Vagina (tissue), 2 donors: ENCODE measurements around the gene MMP24.

Experiments
- POLR2A ChIP-seq, 2 donors: fragments of 450-650 bp; IDR thresholded peaks; one replicate each; pipeline ENCODE4 v1.6.1; 2017; ENCODE audit warnings: antibody characterized with exemption in 2 of 2, mild to moderate bottlenecking in 2 of 2, moderate library complexity in 2 of 2
- POLR2AphosphoS5 ChIP-seq, 2 donors: sonication (generic); formaldehyde crosslinking; IDR thresholded peaks; one replicate each; pipeline ENCODE4 v1.9.0; 2017; ENCODE audit warnings: antibody characterized with exemption in 2 of 2, mild to moderate bottlenecking in 2 of 2, low read depth in 1 of 2; ENCODE audit not compliant: insufficient read depth in 1 of 2
- TF ChIP-seq, protein P1 (sequence below), 3 experiments: fragments of 450-650 bp in 2 of 3; fragments of 200-600 bp in 1 of 3; sonication (generic) in 1 of 3; IDR thresholded peaks; one replicate each; pipeline ENCODE4 v1.5.1; 2017 to 2019; ENCODE audit warnings: antibody characterized with exemption in 3 of 3, mild to moderate bottlenecking in 2 of 3, moderate library complexity in 2 of 3

DNA sequence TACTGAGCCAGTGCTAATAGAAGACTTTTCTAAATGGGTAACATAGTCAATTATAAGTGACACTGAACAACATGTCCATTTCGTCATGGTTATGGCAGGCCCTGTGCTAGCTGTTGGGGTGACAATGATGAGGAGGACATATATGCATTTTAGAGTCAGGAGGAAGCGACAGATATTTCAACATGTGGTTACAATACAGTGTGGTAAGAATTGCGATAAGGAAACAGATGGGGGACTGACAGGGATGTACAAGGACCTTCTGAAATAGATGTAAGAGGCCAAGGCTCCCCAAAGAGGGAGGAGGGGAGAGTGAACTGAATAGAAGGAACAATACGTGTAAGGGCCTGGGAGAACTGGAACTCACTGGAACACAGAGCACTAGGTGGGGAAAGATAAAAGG is 11.7 kb downstream of the MMP24 start:
- TF ChIP-seq, protein P1, sequence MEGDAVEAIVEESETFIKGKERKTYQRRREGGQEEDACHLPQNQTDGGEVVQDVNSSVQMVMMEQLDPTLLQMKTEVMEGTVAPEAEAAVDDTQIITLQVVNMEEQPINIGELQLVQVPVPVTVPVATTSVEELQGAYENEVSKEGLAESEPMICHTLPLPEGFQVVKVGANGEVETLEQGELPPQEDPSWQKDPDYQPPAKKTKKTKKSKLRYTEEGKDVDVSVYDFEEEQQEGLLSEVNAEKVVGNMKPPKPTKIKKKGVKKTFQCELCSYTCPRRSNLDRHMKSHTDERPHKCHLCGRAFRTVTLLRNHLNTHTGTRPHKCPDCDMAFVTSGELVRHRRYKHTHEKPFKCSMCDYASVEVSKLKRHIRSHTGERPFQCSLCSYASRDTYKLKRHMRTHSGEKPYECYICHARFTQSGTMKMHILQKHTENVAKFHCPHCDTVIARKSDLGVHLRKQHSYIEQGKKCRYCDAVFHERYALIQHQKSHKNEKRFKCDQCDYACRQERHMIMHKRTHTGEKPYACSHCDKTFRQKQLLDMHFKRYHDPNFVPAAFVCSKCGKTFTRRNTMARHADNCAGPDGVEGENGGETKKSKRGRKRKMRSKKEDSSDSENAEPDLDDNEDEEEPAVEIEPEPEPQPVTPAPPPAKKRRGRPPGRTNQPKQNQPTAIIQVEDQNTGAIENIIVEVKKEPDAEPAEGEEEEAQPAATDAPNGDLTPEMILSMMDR (IDR thresholded peaks at IDR 0.05): no peak
- TF ChIP-seq POLR2A (IDR thresholded peaks at IDR 0.05): no peak
- no peak for TF ChIP-seq POLR2AphosphoS5 (IDR thresholded peaks at IDR 0.05; ENCODE audit: insufficient read depth in 1 of 2, low read depth in 1 of 2)
